Gastrocnemius medialis (tissue), 4 donors: ENCODE results near the gene TET2. TPM values are rescaled to one million over a fixed set of nuclear protein-coding genes. Genes with fewer than 3 reads are reported as not detected.

ENCODE experiments used
- ATAC-seq, 2 donors: fragments of 150-250 bp; one replicate each; pipeline ENCODE4 v1.9.1; 2016
- DNase-seq, 2 donors: peaks; one replicate each; pipeline ENCODE4 v3.0.0-alpha.2; 2019
- H3K27ac ChIP-seq, 4 donors: fragments of 200-600 bp; sonication (generic); 1 replicate in 1 of 4; 2 replicates in 3 of 4; pipeline ENCODE4 v1.5.1; 2016 to 2018; ENCODE audit warnings: mild to moderate bottlenecking in 2 of 4, moderate library complexity in 1 of 4
- H3K27me3 ChIP-seq, 3 donors: fragments of 200-600 bp; sonication (generic) in 2 of 3; 1 replicate in 1 of 3; 2 replicates in 2 of 3; pipeline versions ENCODE4 v1.5.1 to v1.6.0; 2016 to 2019; ENCODE audit warnings: mild to moderate bottlenecking in 1 of 3, moderate library complexity in 1 of 3
- H3K36me3 ChIP-seq, 2 donors: fragments of 200-600 bp; sonication (generic) in 1 of 2; one replicate each; pipeline ENCODE4 v1.5.1; 2017 to 2018
- H3K4me1 ChIP-seq, 2 donors: fragments of 200-600 bp; sonication (generic) in 1 of 2; one replicate each; pipeline ENCODE4 v1.5.1; 2016 to 2017; ENCODE audit warnings: mild to moderate bottlenecking in 2 of 2
- H3K4me3 ChIP-seq, 4 donors: fragments of 200-600 bp; sonication (generic) in 3 of 4; 1 replicate in 1 of 4; 2 replicates in 3 of 4; pipeline ENCODE4 v1.5.1; 2016 to 2019; ENCODE audit warnings: mild to moderate bottlenecking in 2 of 4
- H3K9me3 ChIP-seq, 3 donors: fragments of 200-600 bp; sonication (generic) in 2 of 3; 1 replicate in 1 of 3; 2 replicates in 2 of 3; pipeline ENCODE4 v1.5.1; 2016 to 2019
- CTCF ChIP-seq, 5 experiments: fragments of 450-650 bp in 3 of 5; fragments of 200-600 bp in 2 of 5; sonication (generic) in 2 of 5; IDR thresholded peaks in 4 of 5; conservative IDR thresholded peaks in 1 of 5; 1 replicate in 4 of 5; 2 replicates in 1 of 5; pipeline ENCODE4 v1.5.1; 2016 to 2019; ENCODE audit warnings: antibody characterized with exemption in 5 of 5, mild to moderate bottlenecking in 3 of 5, moderate library complexity in 3 of 5
- POLR2A ChIP-seq, 2 donors: fragments of 450-650 bp; IDR thresholded peaks; one replicate each; pipeline ENCODE4 v1.6.1; 2017; ENCODE audit warnings: antibody characterized with exemption in 2 of 2, mild to moderate bottlenecking in 2 of 2, moderate library complexity in 2 of 2
- in situ Hi-C, 4 donors: fragments of 200-750 bp; cut with MboI; loops; one replicate each; pipeline versions ENCODE4 v1.15.0 to v1.8.0; 2017; ENCODE audit warnings: low sequenced_read_pairs in 4 of 4
- intact Hi-C: fragments of 100-400 bp; cut with DNase I; formaldehyde crosslinking; loops from one replicate; pipeline ENCODE4 v1.15.1; 2023; ENCODE audit warnings: low total_unique reads
- total RNA-seq, 4 donors: library from RNA; depleted of rRNA; stranded (reverse); fragments of >200 nt; gene quantifications; one replicate each; pipeline versions ENCODE4 v1.1.0 to v1.2.3, GENCODE V29; 2016

The TET2 gene
- total RNA-seq, 4 donors from 2014 or later: 12.9 to 18.0 (median 16.4) TPM

- in situ Hi-C loops: no loop called here
- TF ChIP-seq POLR2A (IDR thresholded peaks at IDR 0.05) (no peak), CTCF (IDR thresholded peaks at IDR 0.05 in 4 of 5, conservative IDR thresholded peaks at IDR 0.05 in 1 of 5) (no peak)
- Histone ChIP-seq H3K27ac (no peak overlapping the region), H3K27me3 (no peaks in the 10 kb centered on the region), H3K9me3 (peaks cover 0 to 8% (median 0%) of the 10 kb centered on the region in 3 donors), H3K4me1 (no peaks in the 10 kb centered on the region), H3K4me3 (no peak overlapping the region), H3K36me3 (peaks cover 0 to 7% of the 10 kb centered on the region in 2 donors)
- no peak for ATAC-seq
- no peak for DNase-seq
- intact Hi-C loops: no loop called here
Measured at GRCh38 chr4:105257817-105258495, 111.3 kb downstream of the TET2 start.

GRCh38 chr4:105265689-105266088 is 119.0 kb downstream of the TET2 start:
- in situ Hi-C loops (no loop called here), intact Hi-C loops (no loop called here)
- Histone ChIP-seq H3K4me1 (no peaks in the 10 kb centered on the region), H3K36me3 (peaks cover 0 to 16% of the 10 kb centered on the region in 2 donors), H3K4me3 (no peak overlapping the region), H3K9me3 (no peaks in the 10 kb centered on the region), H3K27ac (no peak overlapping the region), H3K27me3 (no peaks in the 10 kb centered on the region)
- ATAC-seq (no peak), DNase-seq (no peak)
- TF ChIP-seq POLR2A (IDR thresholded peaks at IDR 0.05) (no peak), CTCF (IDR thresholded peaks at IDR 0.05 in 4 of 5, conservative IDR thresholded peaks at IDR 0.05 in 1 of 5) (no peak)

GRCh38 chr4:105267280-105267679 is 120.6 kb downstream of the TET2 start:
- no peak for DNase-seq
- Histone ChIP-seq H3K4me3 (no peak overlapping the region), H3K9me3 (no peaks in the 10 kb centered on the region), H3K36me3 (peaks cover 0 to 25% of the 10 kb centered on the region in 2 donors), H3K27me3 (no peaks in the 10 kb centered on the region), H3K4me1 (no peaks in the 10 kb centered on the region), H3K27ac (no peak overlapping the region)
- in situ Hi-C loops (no loop called here), intact Hi-C loops (no loop called here)
- no peak for ATAC-seq
- no peak for TF ChIP-seq CTCF (IDR thresholded peaks at IDR 0.05 in 4 of 5, conservative IDR thresholded peaks at IDR 0.05 in 1 of 5)
- TF ChIP-seq POLR2A (IDR thresholded peaks at IDR 0.05): no peak

- Histone ChIP-seq H3K27me3 (no peaks in the 10 kb centered on the region), H3K4me3 (no peak overlapping the region), H3K9me3 (no peaks in the 10 kb centered on the region), H3K36me3 (peaks cover 0 to 57% of the 10 kb centered on the region in 2 donors), H3K4me1 (no peaks in the 10 kb centered on the region), H3K27ac (no peak overlapping the region)
- no peak for DNase-seq
- in situ Hi-C loops (no loop called here), intact Hi-C loops (no loop called here)
- TF ChIP-seq CTCF (IDR thresholded peaks at IDR 0.05 in 4 of 5, conservative IDR thresholded peaks at IDR 0.05 in 1 of 5) (no peak), POLR2A (IDR thresholded peaks at IDR 0.05) (no peak)
- ATAC-seq: no peak
Measured at GRCh38 chr4:105272002-105272401, 125.3 kb downstream of the TET2 start.

GRCh38 chr4:105273230-105273629 is 126.6 kb downstream of the TET2 start:
- no peaks in the 10 kb centered on the region for H3K9me3 ChIP-seq
- H3K27me3 ChIP-seq: no peaks in the 10 kb centered on the region
- intact Hi-C loops: no loop called here
- in situ Hi-C loops: no loop called here
- TF ChIP-seq POLR2A (IDR thresholded peaks at IDR 0.05) (no peak), CTCF (IDR thresholded peaks at IDR 0.05 in 4 of 5, conservative IDR thresholded peaks at IDR 0.05 in 1 of 5) (no peak)
- H3K4me1 ChIP-seq: no peaks in the 10 kb centered on the region
- no peak overlapping the region for H3K27ac ChIP-seq
- peaks cover 0 to 57% of the 10 kb centered on the region in 2 donors for H3K36me3 ChIP-seq
- DNase-seq (no peak), ATAC-seq (no peak)
- H3K4me3 ChIP-seq: no peak overlapping the region
